Measurements from ENCODE around the gene DMD.

Gene DMD

GRCh38 chrX:31547816-31548215 is 1663.5 kb downstream of the DMD start:
- no peak for DNase-seq (ENCODE audit: low read depth in 2 of 2, low spot score in 1 of 2)

- no peak for DNase-seq (ENCODE audit: low read depth in 2 of 2, low spot score in 1 of 2)
Observed at GRCh38 chrX:31547416-31547815, 1663.9 kb downstream of the DMD start.

- DNase-seq (ENCODE audit: low read depth in 2 of 2, low spot score in 1 of 2) = no peak
Observed at GRCh38 chrX:31546126-31546525, 1665.2 kb downstream of the DMD start.

- no peak for DNase-seq (ENCODE audit: low read depth in 2 of 2, low spot score in 1 of 2)
Observed at GRCh38 chrX:31545726-31546125, 1665.6 kb downstream of the DMD start.

- no peak for DNase-seq (ENCODE audit: low read depth in 2 of 2, low spot score in 1 of 2)
Observed at GRCh38 chrX:31545191-31545590, 1666.2 kb downstream of the DMD start.

GRCh38 chrX:31543634-31544033 is 1667.7 kb downstream of the DMD start:
- no peak for DNase-seq (ENCODE audit: low read depth in 2 of 2, low spot score in 1 of 2)

- no peak for DNase-seq (ENCODE audit: low read depth in 2 of 2, low spot score in 1 of 2)
Observed at GRCh38 chrX:31542566-31542965, 1668.8 kb downstream of the DMD start.

GRCh38 chrX:31540313-31540712 is 1671.0 kb downstream of the DMD start:
- DNase-seq (ENCODE audit: low read depth in 2 of 2, low spot score in 1 of 2) = no peak

GRCh38 chrX:31527455-31528126 is 1683.8 kb downstream of the DMD start:
- DNase-seq (ENCODE audit: low read depth in 2 of 2, low spot score in 1 of 2) = no peak

GRCh38 chrX:31523884-31524536 is 1687.3 kb downstream of the DMD start:
- DNase-seq (ENCODE audit: low read depth in 2 of 2, low spot score in 1 of 2) = no peak

GRCh38 chrX:31522760-31523159 is 1688.6 kb downstream of the DMD start:
- no peak for DNase-seq (ENCODE audit: low read depth in 2 of 2, low spot score in 1 of 2)

- DNase-seq (ENCODE audit: low read depth in 2 of 2, low spot score in 1 of 2) = no peak
Observed at GRCh38 chrX:31521941-31522340, 1689.4 kb downstream of the DMD start.

- no peak for DNase-seq (ENCODE audit: low read depth in 2 of 2, low spot score in 1 of 2)
Observed at GRCh38 chrX:31516527-31516926, 1694.8 kb downstream of the DMD start.

GRCh38 chrX:31508338-31508737 is 1703.0 kb downstream of the DMD start:
- no peak for DNase-seq (ENCODE audit: low read depth in 2 of 2, low spot score in 1 of 2)

GRCh38 chrX:31506928-31507327 is 1704.4 kb downstream of the DMD start:
- no peak for DNase-seq (ENCODE audit: low read depth in 2 of 2, low spot score in 1 of 2)

- no peak for DNase-seq (ENCODE audit: low read depth in 2 of 2, low spot score in 1 of 2)
Observed at GRCh38 chrX:31506360-31506759, 1705.0 kb downstream of the DMD start.

GRCh38 chrX:31500921-31501320 is 1710.4 kb downstream of the DMD start:
- no peak for DNase-seq (ENCODE audit: low read depth in 2 of 2, low spot score in 1 of 2)

- no peak for DNase-seq (ENCODE audit: low read depth in 2 of 2, low spot score in 1 of 2)
Observed at GRCh38 chrX:31499109-31499508, 1712.2 kb downstream of the DMD start.

GRCh38 chrX:31497086-31497485 is 1714.3 kb downstream of the DMD start:
- no peak for DNase-seq (ENCODE audit: low read depth in 2 of 2, low spot score in 1 of 2)

- DNase-seq (ENCODE audit: low read depth in 2 of 2, low spot score in 1 of 2) = no peak
Observed at GRCh38 chrX:31487951-31488350, 1723.4 kb downstream of the DMD start.

- DNase-seq (ENCODE audit: low read depth in 2 of 2, low spot score in 1 of 2) = no peak
Observed at GRCh38 chrX:31483336-31483735, 1728.0 kb downstream of the DMD start.

GRCh38 chrX:31480696-31481095 is 1730.7 kb downstream of the DMD start:
- DNase-seq (ENCODE audit: low read depth in 2 of 2, low spot score in 1 of 2) = no peak

- no peak for DNase-seq (ENCODE audit: low read depth in 2 of 2, low spot score in 1 of 2)
Observed at GRCh38 chrX:31471229-31471628, 1740.1 kb downstream of the DMD start.

All from stimulated activated CD8-positive, alpha-beta memory T cell treated with anti-CD3 and anti-CD28 coated beads, Interleukin-4, amount 100 ng/mL, for 4 hours (primary cell).